T1000 (cell line): Measurements from ENCODE around the gene OR52M1.
"Not testable (repeated sequence)": the region's sequence is repeated elsewhere in the genome, so short reads cannot be mapped to it uniquely, and the experiment has no call there.

Experiments
- DNase-seq: peaks from one replicate; lab custom pipeline; 2025; ENCODE audit warnings: mixed read lengths; lab: John Stamatoyannopoulos, UW

The OR52M1 gene, protein sequence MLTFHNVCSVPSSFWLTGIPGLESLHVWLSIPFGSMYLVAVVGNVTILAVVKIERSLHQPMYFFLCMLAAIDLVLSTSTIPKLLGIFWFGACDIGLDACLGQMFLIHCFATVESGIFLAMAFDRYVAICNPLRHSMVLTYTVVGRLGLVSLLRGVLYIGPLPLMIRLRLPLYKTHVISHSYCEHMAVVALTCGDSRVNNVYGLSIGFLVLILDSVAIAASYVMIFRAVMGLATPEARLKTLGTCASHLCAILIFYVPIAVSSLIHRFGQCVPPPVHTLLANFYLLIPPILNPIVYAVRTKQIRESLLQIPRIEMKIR

GRCh38 chr11:4544891-4545290 lies at the start of gene OR52M1:
TSS of gene OR52M1 (plus strand) at chr11:4545191. CDS start at chr11:4545191, 0 bp downstream.
- DNase-seq: no peak

GRCh38 chr11:4495487-4495886 lies 49.5 kb upstream of the OR52M1 start:
- no peak for DNase-seq

DNA sequence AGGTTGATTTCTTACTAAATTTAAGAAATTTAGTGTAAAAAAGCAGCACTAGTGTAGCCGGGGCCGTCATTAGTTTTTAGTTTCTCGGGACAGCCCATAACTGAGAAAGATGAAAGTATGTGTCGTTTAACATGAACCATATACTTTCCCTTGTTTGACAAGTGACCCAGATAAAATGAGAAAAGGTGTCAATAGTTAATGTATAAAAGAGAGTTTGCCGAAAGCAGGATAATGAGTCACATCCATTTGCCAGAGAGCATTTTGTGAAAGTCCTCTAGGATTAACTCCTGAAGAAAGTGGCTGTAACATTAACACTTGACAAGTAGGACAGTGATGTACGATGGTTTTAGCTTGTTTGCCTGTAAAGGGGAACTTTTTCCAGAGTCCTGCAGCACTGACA lies 49.0 kb upstream of the OR52M1 start:
- no peak for DNase-seq

GRCh38 chr11:4496557-4497248 lies 48.3 kb upstream of the OR52M1 start:
- no peak for DNase-seq

GRCh38 chr11:4508886-4509285 lies 36.1 kb upstream of the OR52M1 start:
- no peak for DNase-seq

- DNase-seq: no peak
These were observed 33.4 kb upstream of the OR52M1 start for GRCh38 chr11:4511282-4512245.

DNA sequence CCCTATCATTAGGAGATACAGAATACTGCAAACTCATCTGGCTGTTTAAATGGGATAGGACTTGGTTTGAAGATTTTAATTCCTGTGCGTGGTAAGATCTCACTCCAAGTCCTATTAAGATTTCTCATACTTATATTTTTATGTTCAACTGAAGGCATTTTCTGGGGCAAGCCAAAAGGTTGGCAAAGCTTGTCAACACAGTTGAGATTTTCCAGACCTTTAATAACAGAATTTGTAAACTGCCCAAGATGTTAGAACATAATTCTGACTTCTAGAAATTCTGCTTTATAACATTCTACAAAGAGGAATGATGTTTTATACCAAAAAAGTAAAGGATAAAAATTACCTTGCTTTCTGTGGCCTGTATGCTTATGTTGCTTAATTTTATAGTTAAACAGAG lies 30.8 kb upstream of the OR52M1 start:
- DNase-seq: no peak

DNA sequence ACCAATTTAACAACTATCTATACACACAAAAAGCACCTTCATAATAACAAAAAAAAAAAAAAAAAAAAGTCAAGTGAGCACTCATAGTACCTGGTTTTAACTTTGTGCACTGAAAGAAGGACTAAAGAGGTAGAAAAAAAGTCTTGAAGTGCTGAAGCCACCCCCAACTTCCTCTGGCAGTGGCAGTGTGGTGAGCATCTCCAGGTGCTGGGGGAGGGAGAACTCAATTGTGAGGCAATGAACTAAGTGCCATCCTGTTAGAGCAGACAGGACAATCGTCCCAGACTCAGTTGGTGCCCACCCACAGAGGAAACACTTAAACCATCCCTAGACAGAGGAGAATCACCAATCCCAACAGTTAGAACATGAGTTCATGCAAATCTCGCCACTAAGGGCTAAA lies 22.7 kb upstream of the OR52M1 start:
- DNase-seq: no peak

DNA sequence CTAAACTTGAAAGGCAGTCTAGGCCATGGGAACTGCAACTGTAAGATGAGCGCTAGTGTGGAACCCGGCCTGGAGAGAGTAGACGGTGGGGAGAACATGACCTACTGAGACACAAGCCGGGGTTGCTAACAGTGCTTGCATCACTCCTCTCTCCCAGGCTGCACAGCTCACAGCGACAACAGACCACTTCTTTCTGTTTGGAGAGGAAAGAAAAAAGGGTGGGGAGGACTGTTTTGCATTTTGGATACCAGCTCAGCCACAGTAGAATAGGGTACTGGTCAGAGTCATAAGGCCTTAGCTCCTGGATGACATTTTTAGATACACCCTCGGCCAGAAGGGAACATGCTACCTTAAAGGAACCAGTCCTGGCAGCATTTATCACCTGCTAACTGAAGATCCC lies 22.2 kb upstream of the OR52M1 start:
- no peak for DNase-seq

DNA sequence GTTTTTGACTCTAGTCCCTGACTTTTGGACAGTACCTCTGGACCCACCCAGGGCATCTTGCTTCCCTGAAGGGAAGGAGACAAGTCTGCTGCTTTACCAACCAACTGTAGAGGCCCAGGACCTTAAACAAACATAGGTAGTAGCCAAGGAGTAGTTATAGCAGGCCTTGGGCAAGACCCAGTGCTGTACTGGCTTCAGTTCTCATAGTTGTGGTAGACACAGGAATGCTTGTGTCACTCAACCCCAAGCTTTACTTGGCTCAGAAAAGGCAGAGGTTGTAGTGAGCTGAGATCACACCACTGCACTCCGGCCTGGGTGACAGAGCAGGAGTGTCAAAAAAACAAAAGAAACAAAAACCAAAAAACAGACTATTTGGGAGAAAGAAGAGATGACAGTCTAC lies 21.3 kb upstream of the OR52M1 start:
- no peak for DNase-seq

- no peak for DNase-seq
These were observed 17.1 kb upstream of the OR52M1 start for GRCh38 chr11:4527926-4528325.

DNA sequence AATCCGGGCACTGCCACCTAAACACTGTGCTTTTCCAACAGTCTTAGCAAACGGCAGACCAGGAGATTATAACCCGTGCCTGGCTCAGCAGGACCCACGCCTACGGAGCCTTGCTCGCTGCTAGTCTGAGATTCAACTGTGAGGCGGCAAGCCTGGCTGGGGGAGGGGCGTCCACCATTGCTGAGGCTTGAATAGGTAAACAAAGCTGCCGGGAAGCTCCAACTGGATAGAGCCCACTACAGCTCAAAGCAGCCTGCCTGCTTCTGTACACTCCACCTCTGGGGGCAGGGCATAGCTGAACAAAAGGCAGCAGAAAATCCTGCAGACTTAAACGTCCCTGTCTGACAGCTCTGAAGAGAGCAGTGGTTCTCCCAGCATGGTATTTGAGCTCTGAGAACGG lies 13.3 kb upstream of the OR52M1 start:
- not testable (repeated sequence) for DNase-seq

DNA sequence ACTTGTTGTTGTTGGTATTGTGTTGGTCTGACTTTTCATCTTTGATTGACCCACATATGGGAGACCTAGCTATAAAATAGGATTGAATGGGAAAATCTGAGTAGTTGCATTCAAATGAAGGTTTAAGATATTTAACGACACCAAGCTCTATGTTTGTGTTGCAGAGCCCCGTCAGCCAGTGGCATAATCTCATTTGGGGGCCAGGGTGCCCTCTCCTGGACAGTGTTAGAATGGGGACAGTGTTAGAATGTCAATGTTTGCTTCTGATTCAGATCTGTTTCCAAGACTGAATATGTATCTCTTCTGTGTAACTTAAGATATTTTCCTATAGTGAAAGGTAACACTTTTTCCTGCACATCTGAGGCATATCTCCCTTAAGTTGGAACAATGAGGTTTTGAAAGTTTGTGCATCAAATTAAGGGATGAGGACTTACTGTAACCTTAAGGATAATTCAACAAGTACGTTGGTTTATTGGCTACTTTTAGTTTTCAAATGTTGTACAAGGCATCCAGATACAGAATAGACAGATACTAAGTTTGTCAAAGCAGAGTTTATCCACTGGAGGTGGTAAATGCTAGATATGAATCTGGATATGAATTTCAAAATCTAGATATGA lies 5.3 kb upstream of the OR52M1 start:
- no peak for DNase-seq

DNA sequence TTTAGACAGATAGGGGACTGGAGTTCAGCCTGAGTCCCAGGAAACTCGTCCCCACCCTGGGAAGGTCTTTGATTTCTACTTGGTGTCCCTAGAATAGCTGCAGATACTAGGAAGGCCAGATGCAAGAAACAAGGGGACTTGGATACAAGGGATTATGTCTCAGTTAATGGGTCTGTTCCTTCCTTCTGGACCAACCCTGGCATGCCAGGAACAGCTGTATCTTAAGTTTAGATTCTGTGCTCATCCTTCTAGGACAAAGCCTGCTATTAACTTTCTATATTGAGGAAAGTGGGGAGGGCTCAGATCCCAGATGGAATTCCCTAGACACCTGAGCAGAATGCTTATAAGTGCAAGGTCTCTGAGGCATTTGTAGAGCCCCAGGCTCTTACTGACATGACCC lies 3.9 kb upstream of the OR52M1 start:
- DNase-seq: no peak

- no peak for DNase-seq
These were observed 1.4 kb upstream of the OR52M1 start for GRCh38 chr11:4543561-4543960.

DNA sequence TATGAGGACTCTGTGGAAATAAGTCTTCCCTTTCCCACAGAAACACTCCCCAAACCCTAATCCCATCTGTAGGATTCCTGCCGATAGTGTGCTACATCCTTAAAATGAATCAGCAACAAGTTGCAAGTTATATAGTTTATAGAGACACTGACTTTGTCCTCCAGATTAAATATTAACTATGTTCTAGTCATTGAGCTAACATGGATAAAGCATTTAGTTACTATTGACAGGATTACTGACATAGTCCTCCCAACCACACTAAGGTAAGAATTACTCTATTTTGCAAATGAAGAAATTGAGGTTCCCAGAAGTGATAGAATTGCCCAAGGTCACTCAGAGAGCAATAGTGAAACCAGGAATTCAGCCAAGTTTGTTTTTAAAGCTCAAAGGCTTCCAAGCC lies 1.9 kb downstream of the OR52M1 start:
- DNase-seq: no peak

DNA sequence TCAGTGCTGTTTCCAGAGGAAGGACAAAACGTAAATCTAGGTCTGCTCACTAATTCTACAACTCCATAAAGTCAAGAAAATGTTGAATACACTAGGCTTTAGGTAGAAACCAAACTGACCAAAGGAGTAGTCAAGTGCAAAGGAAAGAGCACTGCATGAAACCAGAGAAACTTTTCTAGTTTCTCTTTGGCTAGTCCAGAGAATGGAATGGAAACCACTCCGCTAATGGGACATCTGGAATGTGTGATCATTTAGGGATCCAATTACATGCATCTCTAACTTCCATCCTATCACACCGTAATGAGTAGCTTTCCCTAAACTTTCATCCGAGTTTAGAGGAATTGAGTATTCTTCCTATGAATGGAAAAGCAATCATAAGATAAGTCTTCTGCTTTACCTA lies 2.4 kb downstream of the OR52M1 start:
- DNase-seq: no peak

DNA sequence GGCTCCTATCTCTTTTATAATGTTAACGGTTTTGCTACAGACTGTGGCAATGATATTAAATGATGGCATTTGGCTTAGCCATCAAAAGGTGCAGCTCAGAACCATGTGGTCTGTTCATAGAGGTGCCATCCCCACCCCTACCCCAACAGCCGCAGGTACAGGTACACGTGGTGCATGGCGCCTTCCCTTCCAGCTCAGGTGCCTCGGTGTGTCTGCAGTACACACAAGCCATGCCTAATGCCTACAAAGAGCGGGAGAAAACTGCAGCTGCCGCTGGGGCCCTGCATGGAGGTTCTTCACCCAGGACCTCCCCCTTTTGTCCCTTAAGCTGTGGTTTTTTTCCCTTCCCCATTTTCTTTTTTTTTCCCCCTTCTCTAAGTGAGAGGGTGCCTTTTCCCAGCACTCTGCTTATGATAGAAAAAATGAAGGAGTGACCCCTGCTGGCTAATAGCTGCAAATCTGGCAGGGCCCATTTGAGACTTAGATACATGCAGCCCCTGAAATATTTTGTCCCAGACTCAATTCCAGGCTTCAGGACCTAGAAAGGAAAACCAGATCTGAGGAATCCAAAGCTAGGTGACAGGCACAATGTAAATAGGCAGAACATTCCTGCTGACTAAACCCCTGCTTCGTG lies 6.5 kb downstream of the OR52M1 start:
- no peak for DNase-seq

DNA sequence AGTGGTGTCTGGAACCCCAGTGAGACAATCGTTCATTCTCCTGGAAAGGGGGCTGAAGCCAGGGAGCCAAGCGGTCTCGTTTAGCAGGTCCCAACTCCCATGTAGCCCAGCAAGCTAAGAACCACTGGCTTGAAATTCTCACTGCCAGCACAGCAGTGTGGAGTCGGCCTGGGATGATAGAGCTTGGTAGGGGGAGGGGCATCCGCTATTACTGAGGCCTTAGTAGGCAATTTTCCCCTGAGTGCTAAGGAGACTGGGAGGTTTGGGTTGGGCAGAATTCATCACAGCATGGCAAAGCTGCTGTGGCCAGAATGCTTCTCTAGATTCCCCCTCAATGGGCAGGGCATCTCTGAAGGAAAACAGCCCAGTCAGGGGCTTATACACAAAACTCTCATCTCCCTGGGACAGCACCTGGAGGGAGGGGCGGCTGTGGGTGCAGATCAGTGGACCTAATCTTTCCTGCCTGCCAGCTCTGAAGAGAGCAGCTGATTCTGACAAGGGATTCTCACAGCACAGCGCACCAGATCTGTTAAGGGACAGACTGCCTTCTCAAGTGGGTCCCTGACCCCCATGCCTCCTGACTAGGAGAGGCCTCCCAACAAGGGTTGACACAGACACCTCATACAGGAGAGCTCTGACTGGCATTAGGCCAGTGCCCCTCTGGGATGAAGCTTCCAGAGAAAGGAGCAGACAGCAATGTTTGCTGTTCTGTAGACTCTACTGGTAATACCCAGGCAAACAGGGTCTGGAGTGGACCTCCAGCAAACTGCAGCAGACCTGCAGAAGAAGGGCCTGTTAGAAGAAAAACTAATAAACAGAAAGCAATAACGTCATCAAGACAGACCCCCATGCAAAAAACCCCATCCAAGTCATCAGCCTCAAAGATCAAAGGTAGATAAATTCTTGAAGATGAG lies 14.8 kb downstream of the OR52M1 start:
- no peak for DNase-seq

DNA sequence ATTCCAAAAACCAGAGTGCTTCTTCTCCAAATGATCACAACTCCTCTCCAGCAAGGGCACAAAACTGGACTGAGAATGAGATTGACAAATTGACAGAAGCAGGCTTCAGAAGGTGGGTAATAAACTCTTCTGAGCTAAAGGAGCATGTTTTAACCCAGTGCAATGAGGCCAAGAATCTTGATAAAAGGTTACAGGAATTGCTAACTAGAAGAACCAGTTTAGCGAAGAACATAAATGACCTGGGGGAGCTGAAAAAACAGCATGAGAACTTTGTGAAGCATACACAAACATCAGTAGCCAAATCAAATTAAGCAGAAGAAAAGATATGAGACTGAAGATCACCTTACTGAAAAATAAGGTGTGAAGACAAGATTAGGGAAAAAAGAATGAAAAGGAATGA lies 15.5 kb downstream of the OR52M1 start:
- no peak for DNase-seq

GRCh38 chr11:4565371-4565770 lies 20.4 kb downstream of the OR52M1 start:
- DNase-seq: no peak
